MM.1S (cell line): Measurements from ENCODE around the gene FAM181A.

Experiments used
- EZH2phosphoT487 ChIP-seq: fragments of 300-600 bp; sonication (generic); IDR thresholded peaks from 2 replicates; pipeline ENCODE4 v1.6.1; 2018; ENCODE audit warnings: antibody characterized with exemption, low read length
- TF ChIP-seq, protein P1 (sequence below): fragments of 300-600 bp; sonication (generic); IDR thresholded peaks from 2 replicates; pipeline ENCODE4 v1.5.1; 2016; ENCODE audit warnings: antibody characterized with exemption, low read length, mixed read lengths

DNA sequence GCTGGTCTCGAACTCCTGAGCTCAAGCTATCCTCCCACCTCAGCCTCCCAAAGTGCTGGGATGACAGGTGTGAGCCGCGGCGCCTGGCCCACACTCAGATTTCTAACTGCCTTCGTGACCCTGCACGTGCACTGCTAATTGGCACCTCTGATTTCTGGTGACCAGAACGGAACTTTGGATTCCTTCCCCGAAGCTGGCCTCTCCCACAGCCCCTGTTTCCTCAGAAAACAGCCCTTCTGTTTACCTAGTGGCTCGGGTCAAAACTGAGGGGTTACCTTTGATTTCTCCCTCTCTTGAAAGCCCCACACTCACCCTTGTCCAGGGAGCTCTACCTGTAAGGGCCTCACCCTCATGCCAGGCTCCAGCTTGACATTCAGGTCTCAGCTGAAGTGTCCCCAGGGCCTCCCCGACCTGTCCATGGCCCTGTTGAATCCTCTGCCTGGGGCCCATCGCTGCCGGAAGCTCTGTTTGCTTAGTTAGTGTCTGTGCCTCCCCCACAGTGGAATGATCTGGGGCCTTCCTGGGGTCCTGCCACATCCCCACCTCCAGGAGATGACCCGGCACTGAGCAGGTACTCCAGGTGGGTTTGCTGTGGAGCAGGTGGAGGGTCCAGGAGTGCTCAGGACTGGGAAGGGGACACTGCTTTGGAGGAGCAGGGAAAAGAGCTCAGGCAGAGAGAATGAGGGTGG is 24.4 kb upstream of the FAM181A start:
- no peak for TF ChIP-seq EZH2phosphoT487
- TF ChIP-seq, protein P1, sequence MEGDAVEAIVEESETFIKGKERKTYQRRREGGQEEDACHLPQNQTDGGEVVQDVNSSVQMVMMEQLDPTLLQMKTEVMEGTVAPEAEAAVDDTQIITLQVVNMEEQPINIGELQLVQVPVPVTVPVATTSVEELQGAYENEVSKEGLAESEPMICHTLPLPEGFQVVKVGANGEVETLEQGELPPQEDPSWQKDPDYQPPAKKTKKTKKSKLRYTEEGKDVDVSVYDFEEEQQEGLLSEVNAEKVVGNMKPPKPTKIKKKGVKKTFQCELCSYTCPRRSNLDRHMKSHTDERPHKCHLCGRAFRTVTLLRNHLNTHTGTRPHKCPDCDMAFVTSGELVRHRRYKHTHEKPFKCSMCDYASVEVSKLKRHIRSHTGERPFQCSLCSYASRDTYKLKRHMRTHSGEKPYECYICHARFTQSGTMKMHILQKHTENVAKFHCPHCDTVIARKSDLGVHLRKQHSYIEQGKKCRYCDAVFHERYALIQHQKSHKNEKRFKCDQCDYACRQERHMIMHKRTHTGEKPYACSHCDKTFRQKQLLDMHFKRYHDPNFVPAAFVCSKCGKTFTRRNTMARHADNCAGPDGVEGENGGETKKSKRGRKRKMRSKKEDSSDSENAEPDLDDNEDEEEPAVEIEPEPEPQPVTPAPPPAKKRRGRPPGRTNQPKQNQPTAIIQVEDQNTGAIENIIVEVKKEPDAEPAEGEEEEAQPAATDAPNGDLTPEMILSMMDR, result no peak
